ENCODE data around the gene UPP1.
"Not testable (repeated sequence)": the region's sequence is repeated elsewhere in the genome, so short reads cannot be mapped to it uniquely, and the experiment has no call there.

The UPP1 gene

GRCh38 chr7:48126037-48126436, 37.0 kb downstream of the UPP1 start:
- no peak overlapping the region for H3K9ac ChIP-seq (ENCODE audit: low read length)
- H3K27me3 ChIP-seq (ENCODE audit: control insufficient read depth, insufficient read depth, low read length): no peaks in the 10 kb centered on the region
- H3K4me3 ChIP-seq (ENCODE audit: low read length): no peak overlapping the region
- H3K4me1 ChIP-seq (ENCODE audit: control insufficient read depth, insufficient read depth, low read length): no peaks in the 10 kb centered on the region
- no peaks in the 10 kb centered on the region for H3K36me3 ChIP-seq (ENCODE audit: control insufficient read depth, insufficient read depth, low read length)
- H3K27ac ChIP-seq (ENCODE audit: low read depth, low read length): no peak overlapping the region

DNA sequence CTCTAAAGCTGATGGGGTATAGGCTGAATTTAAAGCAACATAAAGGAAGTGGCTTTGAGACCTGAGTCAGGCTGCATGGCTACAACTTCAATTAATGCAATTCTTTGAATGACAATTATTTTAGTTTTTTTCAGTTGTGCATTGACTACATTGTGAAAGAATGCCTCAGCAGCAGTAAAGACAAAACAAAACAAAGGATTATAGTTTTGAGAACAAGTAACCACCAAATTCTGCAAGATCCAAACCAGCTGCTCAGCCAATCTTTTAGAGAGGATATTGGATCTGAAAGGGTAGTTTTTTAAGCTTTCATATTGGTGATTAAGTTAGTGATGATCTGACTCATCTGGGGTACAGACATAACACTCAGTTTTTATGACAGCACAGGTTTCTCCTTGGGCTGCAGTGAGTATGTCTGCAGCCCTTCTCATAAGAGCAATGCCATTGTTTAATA, 41.6 kb downstream of the UPP1 start:
- Histone ChIP-seq H3K36me3 (ENCODE audit: control insufficient read depth, insufficient read depth, low read length) (no peaks in the 10 kb centered on the region), H3K27ac (ENCODE audit: low read depth, low read length) (no peak overlapping the region), H3K27me3 (ENCODE audit: control insufficient read depth, insufficient read depth, low read length) (no peaks in the 10 kb centered on the region), H3K9ac (ENCODE audit: low read length) (no peak overlapping the region), H3K4me1 (ENCODE audit: control insufficient read depth, insufficient read depth, low read length) (no peaks in the 10 kb centered on the region), H3K4me3 (ENCODE audit: low read length) (no peak overlapping the region)

DNA sequence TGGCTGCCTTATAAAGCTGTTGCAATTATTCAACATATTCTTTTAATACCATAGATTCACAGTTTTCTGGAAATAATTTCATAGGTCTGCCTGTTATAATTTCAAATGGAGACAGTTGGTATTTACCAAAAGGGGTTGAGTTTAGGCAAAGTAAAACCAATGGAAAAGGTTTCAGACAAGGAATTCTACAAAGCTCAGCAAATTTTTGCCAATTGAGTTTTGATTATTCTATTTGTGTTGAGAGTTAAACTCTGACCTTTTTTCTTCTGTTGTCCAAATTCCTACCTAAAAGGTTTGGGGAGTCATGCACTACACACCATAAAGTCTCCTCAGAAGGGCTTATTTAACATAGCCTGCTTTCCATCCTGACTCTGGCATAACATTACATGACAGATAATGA, 43.7 kb downstream of the UPP1 start:
- Histone ChIP-seq H3K4me3 (ENCODE audit: low read length) (no peak overlapping the region), H3K9ac (ENCODE audit: low read length) (no peak overlapping the region), H3K4me1 (ENCODE audit: control insufficient read depth, insufficient read depth, low read length) (no peaks in the 10 kb centered on the region), H3K36me3 (ENCODE audit: control insufficient read depth, insufficient read depth, low read length) (no peaks in the 10 kb centered on the region), H3K27me3 (ENCODE audit: control insufficient read depth, insufficient read depth, low read length) (no peaks in the 10 kb centered on the region), H3K27ac (ENCODE audit: low read depth, low read length) (no peak overlapping the region)

- Histone ChIP-seq H3K36me3 (ENCODE audit: control insufficient read depth, insufficient read depth, low read length) (no peaks in the 10 kb centered on the region), H3K4me3 (ENCODE audit: low read length) (no peak overlapping the region), H3K9ac (ENCODE audit: low read length) (no peak overlapping the region), H3K27me3 (ENCODE audit: control insufficient read depth, insufficient read depth, low read length) (no peaks in the 10 kb centered on the region), H3K4me1 (ENCODE audit: control insufficient read depth, insufficient read depth, low read length) (no peaks in the 10 kb centered on the region), H3K27ac (ENCODE audit: low read depth, low read length) (no peak overlapping the region)
Measured at GRCh38 chr7:48139459-48139858, 50.4 kb downstream of the UPP1 start.

DNA sequence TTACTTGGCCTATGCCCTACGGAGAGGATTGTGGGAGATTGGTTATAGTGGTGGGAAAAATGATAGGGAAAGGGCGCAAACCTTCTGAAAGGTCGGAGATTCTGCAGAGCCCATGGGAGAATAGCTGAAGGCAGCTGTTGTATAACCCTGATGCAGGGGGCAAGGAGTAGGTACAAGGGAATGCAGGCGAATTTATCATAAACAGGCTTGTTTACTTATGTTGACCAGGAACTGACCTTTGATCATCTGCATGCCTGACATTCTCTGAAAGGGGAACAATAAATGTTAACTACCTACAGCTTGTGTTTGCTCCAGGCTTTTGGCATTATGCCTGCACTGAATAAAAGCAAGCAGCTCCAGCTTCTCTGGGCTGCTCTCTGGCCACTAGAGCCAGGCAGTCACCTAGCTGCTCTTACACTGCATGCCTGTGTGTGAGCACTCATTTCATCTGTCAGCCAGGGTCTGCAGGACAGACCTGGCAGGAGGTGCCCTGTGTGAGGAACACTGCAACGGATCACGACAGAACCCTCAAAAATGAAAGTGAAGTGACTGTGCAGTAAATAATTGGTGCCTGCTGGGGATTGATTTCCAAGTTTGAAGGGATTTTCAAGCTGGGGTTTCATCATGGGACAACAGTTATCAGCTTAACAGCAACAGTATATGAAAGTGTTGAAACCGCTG, 51.1 kb downstream of the UPP1 start:
- Histone ChIP-seq H3K27me3 (ENCODE audit: control insufficient read depth, insufficient read depth, low read length) (no peaks in the 10 kb centered on the region), H3K4me1 (ENCODE audit: control insufficient read depth, insufficient read depth, low read length) (no peaks in the 10 kb centered on the region), H3K36me3 (ENCODE audit: control insufficient read depth, insufficient read depth, low read length) (no peaks in the 10 kb centered on the region), H3K4me3 (ENCODE audit: low read length) (peak overlapping the region; percentile 20), H3K9ac (ENCODE audit: low read length) (no peak overlapping the region), H3K27ac (ENCODE audit: low read depth, low read length) (no peak overlapping the region)

DNA sequence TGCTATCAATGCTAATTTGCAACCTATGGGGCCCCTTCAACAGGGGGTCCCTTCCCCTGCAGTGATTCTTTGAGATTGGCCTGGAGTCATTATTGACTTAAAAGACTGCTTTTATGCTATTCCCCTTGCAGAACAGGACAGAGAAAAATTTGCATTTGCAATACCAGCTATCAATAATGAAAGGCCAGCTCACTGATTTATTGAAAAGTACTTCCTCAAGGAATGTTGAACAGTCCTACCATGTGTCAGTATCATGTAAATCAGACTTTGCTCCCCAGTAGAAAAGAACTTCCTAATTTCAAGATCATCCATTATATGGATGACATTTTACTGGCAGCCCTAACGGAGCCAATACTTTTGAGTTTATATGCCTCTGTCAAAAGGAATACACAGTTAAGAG, 52.5 kb downstream of the UPP1 start:
- H3K4me1 ChIP-seq (ENCODE audit: control insufficient read depth, insufficient read depth, low read length): no peaks in the 10 kb centered on the region
- no peaks in the 10 kb centered on the region for H3K27me3 ChIP-seq (ENCODE audit: control insufficient read depth, insufficient read depth, low read length)
- H3K36me3 ChIP-seq (ENCODE audit: control insufficient read depth, insufficient read depth, low read length): no peaks in the 10 kb centered on the region
- no peak overlapping the region for H3K4me3 ChIP-seq (ENCODE audit: low read length)
- H3K27ac ChIP-seq (ENCODE audit: low read depth, low read length): no peak overlapping the region
- no peak overlapping the region for H3K9ac ChIP-seq (ENCODE audit: low read length)

GRCh38 chr7:48144291-48144768, 55.3 kb downstream of the UPP1 start:
- Histone ChIP-seq H3K9ac (ENCODE audit: low read length) (no peak overlapping the region), H3K4me1 (ENCODE audit: control insufficient read depth, insufficient read depth, low read length) (no peaks in the 10 kb centered on the region), H3K4me3 (ENCODE audit: low read length) (no peak overlapping the region), H3K27me3 (ENCODE audit: control insufficient read depth, insufficient read depth, low read length) (no peaks in the 10 kb centered on the region), H3K36me3 (ENCODE audit: control insufficient read depth, insufficient read depth, low read length) (no peaks in the 10 kb centered on the region), H3K27ac (ENCODE audit: low read depth, low read length) (no peak overlapping the region)

DNA sequence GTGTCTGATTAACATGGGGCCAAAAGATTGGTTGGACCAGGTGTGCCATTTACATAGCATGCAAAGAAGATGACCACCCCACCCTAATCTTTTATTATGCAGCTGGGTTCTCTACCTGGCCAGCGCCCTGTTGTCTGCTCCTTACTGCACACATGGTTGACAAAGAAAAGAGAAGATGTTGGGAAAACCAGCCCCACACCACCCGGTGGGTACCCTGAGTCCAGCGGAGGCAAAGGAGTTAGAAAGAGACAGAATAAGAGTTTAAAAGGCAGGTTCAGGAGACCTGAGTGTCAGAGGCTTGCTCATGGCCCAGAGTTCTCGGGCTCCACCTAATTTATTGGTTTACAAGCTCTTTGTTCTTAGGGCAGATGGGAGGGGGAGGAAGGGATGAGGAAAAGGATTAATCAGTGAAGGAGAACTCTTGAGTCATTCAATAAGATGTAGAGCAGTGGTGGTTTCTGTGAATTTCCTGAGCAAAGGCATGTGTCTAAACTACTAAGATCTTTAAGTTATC, 58.1 kb downstream of the UPP1 start:
- Histone ChIP-seq H3K4me1 (ENCODE audit: control insufficient read depth, insufficient read depth, low read length) (no peaks in the 10 kb centered on the region), H3K36me3 (ENCODE audit: control insufficient read depth, insufficient read depth, low read length) (no peaks in the 10 kb centered on the region), H3K4me3 (ENCODE audit: low read length) (no peak overlapping the region), H3K27ac (ENCODE audit: low read depth, low read length) (no peak overlapping the region), H3K27me3 (ENCODE audit: control insufficient read depth, insufficient read depth, low read length) (no peaks in the 10 kb centered on the region), H3K9ac (ENCODE audit: low read length) (no peak overlapping the region)

GRCh38 chr7:48147690-48148089, 58.6 kb downstream of the UPP1 start:
- not testable (repeated sequence) for H3K4me3 ChIP-seq (ENCODE audit: low read length); H3K27ac ChIP-seq (ENCODE audit: low read depth, low read length); H3K4me1 ChIP-seq (ENCODE audit: control insufficient read depth, insufficient read depth, low read length); H3K9ac ChIP-seq (ENCODE audit: low read length); H3K36me3 ChIP-seq (ENCODE audit: control insufficient read depth, insufficient read depth, low read length); H3K27me3 ChIP-seq (ENCODE audit: control insufficient read depth, insufficient read depth, low read length)

DNA sequence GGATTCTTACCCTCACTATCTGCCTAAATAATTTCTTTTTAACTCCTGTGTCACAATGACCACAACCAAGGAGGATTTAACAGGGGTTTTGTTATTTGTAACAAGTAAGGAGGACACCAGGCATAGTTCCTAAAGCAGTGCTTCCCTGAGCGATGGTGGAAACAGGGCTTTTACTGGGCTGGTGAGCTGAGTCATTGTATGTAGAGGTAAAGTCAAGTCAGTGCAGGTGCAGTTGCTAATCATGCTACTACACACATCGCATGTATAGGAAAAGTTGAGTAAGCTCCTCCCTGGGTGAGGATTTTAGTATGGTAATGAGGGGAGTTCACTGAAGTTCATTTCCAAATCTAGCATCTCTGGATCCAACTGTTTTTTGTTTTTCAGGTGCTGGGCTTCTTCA, 59.2 kb downstream of the UPP1 start:
- no peak overlapping the region for H3K4me3 ChIP-seq (ENCODE audit: low read length)
- no peaks in the 10 kb centered on the region for H3K27me3 ChIP-seq (ENCODE audit: control insufficient read depth, insufficient read depth, low read length)
- H3K4me1 ChIP-seq (ENCODE audit: control insufficient read depth, insufficient read depth, low read length): no peaks in the 10 kb centered on the region
- no peak overlapping the region for H3K9ac ChIP-seq (ENCODE audit: low read length)
- no peaks in the 10 kb centered on the region for H3K36me3 ChIP-seq (ENCODE audit: control insufficient read depth, insufficient read depth, low read length)
- no peak overlapping the region for H3K27ac ChIP-seq (ENCODE audit: low read depth, low read length)

DNA sequence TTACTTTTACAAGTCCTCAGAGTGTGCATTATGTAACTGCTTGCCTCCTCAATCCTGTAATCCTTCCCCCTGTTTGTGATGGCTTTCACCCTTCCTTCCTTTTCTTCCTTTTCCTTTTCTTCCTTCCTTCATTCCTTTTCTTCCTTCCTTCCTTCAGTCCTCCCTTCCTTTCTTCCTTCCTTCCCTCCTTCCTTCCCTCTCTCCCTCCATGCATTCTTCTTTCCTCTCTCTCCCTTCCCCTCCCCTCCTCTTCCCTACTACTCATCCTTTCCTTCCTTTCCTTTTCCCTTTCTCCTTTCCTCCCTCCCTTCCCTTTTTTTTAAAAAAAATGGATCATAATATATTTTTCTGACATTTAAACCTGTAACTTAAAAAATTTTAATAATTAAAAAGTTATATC, 60.0 kb downstream of the UPP1 start:
- Histone ChIP-seq H3K36me3 (ENCODE audit: control insufficient read depth, insufficient read depth, low read length) (no peaks in the 10 kb centered on the region), H3K27me3 (ENCODE audit: control insufficient read depth, insufficient read depth, low read length) (no peaks in the 10 kb centered on the region), H3K9ac (ENCODE audit: low read length) (no peak overlapping the region), H3K4me3 (ENCODE audit: low read length) (no peak overlapping the region), H3K4me1 (ENCODE audit: control insufficient read depth, insufficient read depth, low read length) (no peaks in the 10 kb centered on the region), H3K27ac (ENCODE audit: low read depth, low read length) (no peak overlapping the region)

DNA sequence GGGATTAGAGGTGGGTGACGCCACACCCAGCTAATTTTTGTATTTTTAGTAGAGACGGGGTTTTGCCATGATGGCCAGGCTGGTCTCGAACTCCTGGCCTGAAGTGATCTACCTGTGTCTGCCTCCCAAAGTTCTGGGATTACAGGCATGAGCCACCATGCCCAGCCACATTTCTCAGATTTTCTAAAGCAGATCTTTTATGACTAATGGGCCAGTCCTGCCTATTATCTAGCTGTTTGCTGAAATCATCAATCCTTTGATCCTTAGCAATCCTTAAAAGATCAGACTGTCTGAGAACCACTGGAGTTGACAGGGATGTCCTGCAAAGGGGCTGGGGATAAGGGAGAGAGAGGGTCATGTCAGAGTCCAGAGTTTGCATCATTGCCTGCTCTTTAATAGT, 61.0 kb downstream of the UPP1 start:
- Histone ChIP-seq H3K4me3 (ENCODE audit: low read length) (no peak overlapping the region), H3K27ac (ENCODE audit: low read depth, low read length) (no peak overlapping the region), H3K27me3 (ENCODE audit: control insufficient read depth, insufficient read depth, low read length) (no peaks in the 10 kb centered on the region), H3K9ac (ENCODE audit: low read length) (no peak overlapping the region), H3K36me3 (ENCODE audit: control insufficient read depth, insufficient read depth, low read length) (no peaks in the 10 kb centered on the region), H3K4me1 (ENCODE audit: control insufficient read depth, insufficient read depth, low read length) (no peaks in the 10 kb centered on the region)

DNA sequence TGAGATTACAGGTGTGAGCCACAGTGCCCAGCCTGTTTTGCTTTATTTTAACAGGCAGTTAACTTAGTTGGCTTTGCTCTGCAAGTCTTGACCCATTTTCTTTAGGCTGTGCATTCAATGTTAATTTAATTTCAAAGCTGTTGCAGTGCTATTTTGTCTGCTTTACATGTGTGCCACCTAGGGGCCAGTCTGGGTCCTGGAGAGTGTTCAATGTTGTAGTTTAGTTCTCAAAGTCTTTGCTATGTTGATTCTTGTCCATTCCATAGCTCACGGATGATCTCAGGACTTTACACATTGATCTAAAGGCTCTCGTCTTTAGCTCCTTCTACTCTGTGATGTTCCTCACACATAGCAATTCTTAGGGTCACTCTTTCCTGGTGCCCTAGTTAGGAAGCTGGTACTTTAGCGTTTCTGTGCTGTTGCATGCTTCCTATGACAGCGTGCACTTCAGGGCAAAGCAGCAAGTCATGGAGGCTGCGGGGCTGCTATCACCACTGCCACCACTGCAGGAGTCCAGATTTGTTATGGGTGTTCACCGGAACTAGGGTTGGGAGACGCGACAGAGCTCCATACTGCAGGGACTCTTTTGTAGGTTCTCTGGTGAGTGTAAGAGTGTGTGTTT, 65.8 kb downstream of the UPP1 start:
- H3K4me1 ChIP-seq (ENCODE audit: control insufficient read depth, insufficient read depth, low read length): no peaks in the 10 kb centered on the region
- H3K27me3 ChIP-seq (ENCODE audit: control insufficient read depth, insufficient read depth, low read length): no peaks in the 10 kb centered on the region
- H3K9ac ChIP-seq (ENCODE audit: low read length): no peak overlapping the region
- H3K27ac ChIP-seq (ENCODE audit: low read depth, low read length): no peak overlapping the region
- no peaks in the 10 kb centered on the region for H3K36me3 ChIP-seq (ENCODE audit: control insufficient read depth, insufficient read depth, low read length)
- no peak overlapping the region for H3K4me3 ChIP-seq (ENCODE audit: low read length)
